GM23338 (cell line): ENCODE results near the gene RHO. TPM values are rescaled to one million over a fixed set of nuclear protein-coding genes. Genes with fewer than 3 reads are reported as not detected.

Experiments used
- ATAC-seq: fragments of 200-7000 bp; cut with Tn5 transposase; 3 replicates; pipeline ENCODE4 v1.9.1; 2020
- DNase-seq: peaks from one replicate; pipeline ENCODE4 v3.0.0-alpha.2; 2015; ENCODE audit warnings: low spot score
- H2AFZ ChIP-seq: fragments of 200-600 bp; sonication (generic); 2 replicates; pipeline ENCODE4 v1.8.0; 2016; ENCODE audit warnings: antibody characterized with exemption, mild to moderate bottlenecking, moderate library complexity
- H3F3A ChIP-seq: fragments of 200-600 bp; sonication (generic); replicated peaks from 2 replicates; pipeline ENCODE4 v1.8.0; 2017; ENCODE audit warnings: antibody characterized with exemption, mixed run types, low read depth
- H3K27ac ChIP-seq: fragments of 200-600 bp; sonication (generic); 2 replicates; pipeline ENCODE4 v1.6.1; 2016; ENCODE audit warnings: low read depth
- H3K27me3 ChIP-seq: fragments of 200-600 bp; sonication (generic); 2 replicates; pipeline ENCODE4 v1.8.0; 2016; ENCODE audit warnings: mild to moderate bottlenecking, mixed run types, moderate library complexity; ENCODE audit not compliant: insufficient read depth
- H3K36me3 ChIP-seq: fragments of 200-600 bp; sonication (generic); 2 replicates; pipeline ENCODE4 v1.8.0; 2016; ENCODE audit warnings: mild to moderate bottlenecking; ENCODE audit not compliant: insufficient read depth
- H3K4me1 ChIP-seq: fragments of 200-600 bp; sonication (generic); 2 replicates; pipeline ENCODE4 v1.8.0; 2016; ENCODE audit warnings: mild to moderate bottlenecking, moderate library complexity; ENCODE audit not compliant: insufficient read depth
- H3K4me2 ChIP-seq: fragments of 200-600 bp; sonication (generic); 2 replicates; pipeline ENCODE4 v1.7.1; 2017; ENCODE audit warnings: mixed run types
- H3K4me3 ChIP-seq: fragments of 200-600 bp; sonication (generic); 2 replicates; pipeline ENCODE4 v1.6.1; 2016; ENCODE audit warnings: mixed run types
- H3K79me2 ChIP-seq: fragments of 200-600 bp; sonication (generic); replicated peaks from 2 replicates; pipeline ENCODE4 v1.8.0; 2017; ENCODE audit warnings: mild to moderate bottlenecking; ENCODE audit not compliant: insufficient read depth
- H3K9me2 ChIP-seq: fragments of 200-600 bp; sonication (generic); 2 replicates; pipeline ENCODE4 v1.8.0; 2017; ENCODE audit not compliant: insufficient read depth
- H4K20me1 ChIP-seq: fragments of 200-600 bp; sonication (generic); replicated peaks from 2 replicates; pipeline ENCODE4 v1.8.0; 2017; ENCODE audit warnings: mild to moderate bottlenecking; ENCODE audit not compliant: insufficient read depth
- H3K27ac Mint-ChIP-seq: 2 replicates; pipeline ENCODE4 v1.8.0; 2020; ENCODE audit warnings: inconsistent platforms, mild to moderate bottlenecking, moderate library complexity, mixed read lengths
- H3K27me3 Mint-ChIP-seq: 3 replicates; pipeline ENCODE4 v1.8.0; 2022; ENCODE audit warnings: low read depth, mild to moderate bottlenecking, moderate library complexity, mixed read lengths, inconsistent platforms; ENCODE audit not compliant: insufficient read depth, poor library complexity
- H3K36me3 Mint-ChIP-seq: 3 replicates; pipeline ENCODE4 v1.8.0; 2021; ENCODE audit warnings: low read depth, mild to moderate bottlenecking, inconsistent platforms, moderate library complexity, mixed read lengths
- H3K4me1 Mint-ChIP-seq: 3 replicates; pipeline ENCODE4 v1.8.0; 2020; ENCODE audit warnings: mild to moderate bottlenecking, inconsistent platforms, mixed read lengths
- H3K4me3 Mint-ChIP-seq: 3 replicates; pipeline ENCODE4 v1.8.0; 2021; ENCODE audit warnings: moderate library complexity, mild to moderate bottlenecking, inconsistent platforms, mixed read lengths
- H3K9me3 Mint-ChIP-seq: 3 replicates; pipeline ENCODE4 v1.8.0; 2020; ENCODE audit warnings: moderate library complexity, mild to moderate bottlenecking, inconsistent platforms, mixed read lengths
- CREB1 ChIP-seq: fragments of 250-450 bp; sonication (Bioruptor Pico); IDR thresholded peaks from 2 replicates; pipeline ENCODE4 v1.5.0; 2020; ENCODE audit warnings: low read depth, mild to moderate bottlenecking, moderate library complexity
- ETS1 ChIP-seq: IDR thresholded peaks from 2 replicates; pipeline ENCODE4 v1.6.1; 2016; ENCODE audit warnings: antibody characterized with exemption
- EZH2 ChIP-seq: fragments of 200-600 bp; sonication (generic); IDR thresholded peaks from one replicate; pipeline ENCODE4 v1.8.0; 2017; ENCODE audit warnings: antibody characterized with exemption, mild to moderate bottlenecking, low read depth; ENCODE audit not compliant: unreplicated experiment
- EZH2phosphoT487 ChIP-seq: fragments of 200-600 bp; sonication (generic); IDR thresholded peaks from one replicate; pipeline ENCODE4 v1.8.1; 2018; ENCODE audit warnings: antibody characterized with exemption; ENCODE audit not compliant: unreplicated experiment
- JUNB ChIP-seq: IDR thresholded peaks from one replicate; pipeline ENCODE4 v1.6.1; 2016; ENCODE audit warnings: antibody characterized with exemption; ENCODE audit not compliant: unreplicated experiment
- NANOG ChIP-seq: IDR thresholded peaks from 2 replicates; pipeline ENCODE4 v1.6.1; 2016; ENCODE audit warnings: antibody characterized with exemption, borderline replicate concordance
- POLR2AphosphoS5 ChIP-seq: IDR thresholded peaks from 2 replicates; pipeline ENCODE4 v1.6.1; 2016; ENCODE audit warnings: antibody characterized with exemption, low read depth
- STAT1 ChIP-seq: IDR thresholded peaks from one replicate; pipeline ENCODE4 v1.6.1; 2016; ENCODE audit warnings: antibody characterized with exemption; ENCODE audit not compliant: unreplicated experiment
- ZNF114 ChIP-seq: fragments of 250-450 bp; sonication (Bioruptor Pico); IDR thresholded peaks from 2 replicates; pipeline ENCODE4 v1.5.0; 2020; ENCODE audit warnings: mild to moderate bottlenecking, moderate library complexity
- ZNF331 ChIP-seq: fragments of 250-450 bp; sonication (Bioruptor Pico); IDR thresholded peaks from 2 replicates; pipeline ENCODE4 v1.5.0; 2020; ENCODE audit warnings: low read depth, mild to moderate bottlenecking, moderate library complexity
- ZNF462 ChIP-seq: fragments of 250-450 bp; sonication (Bioruptor Pico); IDR thresholded peaks from 2 replicates; pipeline ENCODE4 v1.5.0; 2020; ENCODE audit warnings: mild to moderate bottlenecking, moderate library complexity
- polyA plus RNA-seq: library from polyadenylated mRNA; unstranded; fragments of >200 nt; fragmentation: Nextera tagmentation; extraction: Ambion mirVana; gene quantifications from 2 replicates; pipeline ENCODE4 v1.2.1, GENCODE V29; 2016
- total RNA-seq: library from RNA; depleted of rRNA; stranded (reverse); fragments of >200 nt; shearing (Covaris generic); gene quantifications from 2 replicates; pipeline ENCODE4 v1.2.3, GENCODE V29; 2014
- TF ChIP-seq, protein P1 (sequence below), 2 experiments: fragments of 200-600 bp in 1 of 2; sonication (generic) in 1 of 2; conservative IDR thresholded peaks; 2 replicates each; pipeline versions ENCODE4 v1.5.1 to v1.6.1; 2016 to 2017; ENCODE audit warnings: antibody characterized with exemption in 2 of 2, low read depth in 2 of 2, mild to moderate bottlenecking in 2 of 2, moderate library complexity in 1 of 2
- TF ChIP-seq, protein P2 (sequence below): IDR thresholded peaks from one replicate; pipeline ENCODE4 v1.6.1; 2018; ENCODE audit warnings: antibody characterized with exemption; ENCODE audit not compliant: unreplicated experiment

RHO gene
- total and polyA plus RNA-seq, 2 experiments from 2014 or later = not detected

GRCh38 chr3:129556358-129556695 lies 27.9 kb downstream of the RHO start:
- H3K27me3 ChIP-seq = no peaks in the 10 kb centered on the region
- no peaks in the 10 kb centered on the region for H3F3A ChIP-seq
- Mint-ChIP-seq H3K36me3 (peaks cover 4% of the 10 kb centered on the region; the same call in 1 of the 3 replicates), H3K4me1 (peaks cover 46% of the 10 kb centered on the region), H3K27ac (no peak overlapping the region), H3K27me3 (peaks cover 19% of the 10 kb centered on the region), H3K9me3 (no peaks in the 10 kb centered on the region), H3K4me3 (no peak overlapping the region)
- H3K79me2 ChIP-seq = no peaks in the 10 kb centered on the region
- ATAC-seq = no peak
- H3K4me3 ChIP-seq = no peak overlapping the region
- H3K4me2 ChIP-seq = no peak overlapping the region
- no peak for TF ChIP-seq EZH2phosphoT487
- TF ChIP-seq NANOG = no peak
- TF ChIP-seq, protein P1, sequence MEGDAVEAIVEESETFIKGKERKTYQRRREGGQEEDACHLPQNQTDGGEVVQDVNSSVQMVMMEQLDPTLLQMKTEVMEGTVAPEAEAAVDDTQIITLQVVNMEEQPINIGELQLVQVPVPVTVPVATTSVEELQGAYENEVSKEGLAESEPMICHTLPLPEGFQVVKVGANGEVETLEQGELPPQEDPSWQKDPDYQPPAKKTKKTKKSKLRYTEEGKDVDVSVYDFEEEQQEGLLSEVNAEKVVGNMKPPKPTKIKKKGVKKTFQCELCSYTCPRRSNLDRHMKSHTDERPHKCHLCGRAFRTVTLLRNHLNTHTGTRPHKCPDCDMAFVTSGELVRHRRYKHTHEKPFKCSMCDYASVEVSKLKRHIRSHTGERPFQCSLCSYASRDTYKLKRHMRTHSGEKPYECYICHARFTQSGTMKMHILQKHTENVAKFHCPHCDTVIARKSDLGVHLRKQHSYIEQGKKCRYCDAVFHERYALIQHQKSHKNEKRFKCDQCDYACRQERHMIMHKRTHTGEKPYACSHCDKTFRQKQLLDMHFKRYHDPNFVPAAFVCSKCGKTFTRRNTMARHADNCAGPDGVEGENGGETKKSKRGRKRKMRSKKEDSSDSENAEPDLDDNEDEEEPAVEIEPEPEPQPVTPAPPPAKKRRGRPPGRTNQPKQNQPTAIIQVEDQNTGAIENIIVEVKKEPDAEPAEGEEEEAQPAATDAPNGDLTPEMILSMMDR (conservative IDR thresholded peaks at IDR 0.05; ENCODE audit: low read depth in 2 of 2) = no peak
- no peak for TF ChIP-seq EZH2
- no peak for TF ChIP-seq CREB1 (CRISPR knock-in tag)
- TF ChIP-seq, protein P2, sequence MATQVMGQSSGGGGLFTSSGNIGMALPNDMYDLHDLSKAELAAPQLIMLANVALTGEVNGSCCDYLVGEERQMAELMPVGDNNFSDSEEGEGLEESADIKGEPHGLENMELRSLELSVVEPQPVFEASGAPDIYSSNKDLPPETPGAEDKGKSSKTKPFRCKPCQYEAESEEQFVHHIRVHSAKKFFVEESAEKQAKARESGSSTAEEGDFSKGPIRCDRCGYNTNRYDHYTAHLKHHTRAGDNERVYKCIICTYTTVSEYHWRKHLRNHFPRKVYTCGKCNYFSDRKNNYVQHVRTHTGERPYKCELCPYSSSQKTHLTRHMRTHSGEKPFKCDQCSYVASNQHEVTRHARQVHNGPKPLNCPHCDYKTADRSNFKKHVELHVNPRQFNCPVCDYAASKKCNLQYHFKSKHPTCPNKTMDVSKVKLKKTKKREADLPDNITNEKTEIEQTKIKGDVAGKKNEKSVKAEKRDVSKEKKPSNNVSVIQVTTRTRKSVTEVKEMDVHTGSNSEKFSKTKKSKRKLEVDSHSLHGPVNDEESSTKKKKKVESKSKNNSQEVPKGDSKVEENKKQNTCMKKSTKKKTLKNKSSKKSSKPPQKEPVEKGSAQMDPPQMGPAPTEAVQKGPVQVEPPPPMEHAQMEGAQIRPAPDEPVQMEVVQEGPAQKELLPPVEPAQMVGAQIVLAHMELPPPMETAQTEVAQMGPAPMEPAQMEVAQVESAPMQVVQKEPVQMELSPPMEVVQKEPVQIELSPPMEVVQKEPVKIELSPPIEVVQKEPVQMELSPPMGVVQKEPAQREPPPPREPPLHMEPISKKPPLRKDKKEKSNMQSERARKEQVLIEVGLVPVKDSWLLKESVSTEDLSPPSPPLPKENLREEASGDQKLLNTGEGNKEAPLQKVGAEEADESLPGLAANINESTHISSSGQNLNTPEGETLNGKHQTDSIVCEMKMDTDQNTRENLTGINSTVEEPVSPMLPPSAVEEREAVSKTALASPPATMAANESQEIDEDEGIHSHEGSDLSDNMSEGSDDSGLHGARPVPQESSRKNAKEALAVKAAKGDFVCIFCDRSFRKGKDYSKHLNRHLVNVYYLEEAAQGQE = no peak
- no peak for TF ChIP-seq STAT1
- no peak for TF ChIP-seq ZNF331
- no peak for TF ChIP-seq JUNB
- TF ChIP-seq POLR2AphosphoS5 = no peak
- TF ChIP-seq ZNF462 (CRISPR knock-in tag) = no peak
- TF ChIP-seq ZNF114 (CRISPR knock-in tag) = no peak
- TF ChIP-seq ETS1 = no peak
- DNase-seq = no peak
- no peak overlapping the region for H3K27ac ChIP-seq
- no peaks in the 10 kb centered on the region for H3K9me2 ChIP-seq
- peaks cover 15% of the 10 kb centered on the region; the same call in 1 of the 2 replicates for H3K4me1 ChIP-seq
- no peaks in the 10 kb centered on the region for H3K36me3 ChIP-seq
- no peak overlapping the region for H2AFZ ChIP-seq
- H4K20me1 ChIP-seq = no peaks in the 10 kb centered on the region
